Measurements from ENCODE around the gene GRIA3. TPM values are rescaled to one million over a fixed set of nuclear protein-coding genes. Genes with fewer than 3 reads are reported as not detected.

The GRIA3 gene
- total RNA-seq, 1 experiment from 2014 or later = not detected

GRCh38 chrX:123291623-123292022 is 107.5 kb downstream of the GRIA3 start:
- TF ChIP-seq SRF (IDR thresholded peaks at IDR 0.05; ENCODE audit: low read depth) = no peak
- TF ChIP-seq ZBTB33 (IDR thresholded peaks at IDR 0.05; ENCODE audit: extremely low read depth, insufficient replicate concordance, low read length) = no peak
- H3K9me2 ChIP-seq (ENCODE audit: insufficient read depth) = no peaks in the 10 kb centered on the region
- no peak overlapping the region for H3K27ac ChIP-seq (ENCODE audit: low read depth, low read length)
- H3K27me3 ChIP-seq (ENCODE audit: insufficient read depth, low read length) = no peaks in the 10 kb centered on the region
- intact Hi-C loops (cut with micrococcal nuclease) = no loop called here
- H3K9ac ChIP-seq (ENCODE audit: low read length) = no peak overlapping the region
- DNase-seq (ENCODE audit: low read depth, low spot score) (no peak), ATAC-seq (no peak)
- H3K9me3 ChIP-seq (ENCODE audit: control insufficient read depth in 1 of 2, insufficient read depth in 1 of 2, low read depth in 1 of 2, low read length in 2 of 2) = no peaks in the 10 kb centered on the region
- no peak overlapping the region for H3K4me2 ChIP-seq (ENCODE audit: low read length)
- H2AFZ ChIP-seq (ENCODE audit: low read depth, low read length, poor library complexity, severe bottlenecking) = no peak overlapping the region
- BruUV-seq (replicated peaks) = no TSS peak
- H4K20me1 ChIP-seq (ENCODE audit: insufficient read depth) = no peaks in the 10 kb centered on the region
- no peaks in the 10 kb centered on the region for H3K36me3 ChIP-seq (ENCODE audit: control insufficient read depth in 1 of 2, insufficient read depth in 2 of 2, low read length in 2 of 2)
- ChIA-PET RAD21 (ENCODE audit: low non-redundant PET in 1 of 2, low total read pairs in 2 of 2, uncharacterized antibody in 2 of 2, unreplicated experiment in 2 of 2) (no interaction called here), CTCF (no interaction called here), POLR2A (no interaction called here)
- no peaks in the 10 kb centered on the region for H3K79me2 ChIP-seq (ENCODE audit: insufficient read depth, low read length)
- no peak overlapping the region for H3K4me3 ChIP-seq (replicated peaks in 1 of 2; ENCODE audit: low read depth in 1 of 2, low read length in 2 of 2)
- no peaks in the 10 kb centered on the region for H3K4me1 ChIP-seq (ENCODE audit: control insufficient read depth in 1 of 2, insufficient read depth in 2 of 2, low read length in 2 of 2)

DNA sequence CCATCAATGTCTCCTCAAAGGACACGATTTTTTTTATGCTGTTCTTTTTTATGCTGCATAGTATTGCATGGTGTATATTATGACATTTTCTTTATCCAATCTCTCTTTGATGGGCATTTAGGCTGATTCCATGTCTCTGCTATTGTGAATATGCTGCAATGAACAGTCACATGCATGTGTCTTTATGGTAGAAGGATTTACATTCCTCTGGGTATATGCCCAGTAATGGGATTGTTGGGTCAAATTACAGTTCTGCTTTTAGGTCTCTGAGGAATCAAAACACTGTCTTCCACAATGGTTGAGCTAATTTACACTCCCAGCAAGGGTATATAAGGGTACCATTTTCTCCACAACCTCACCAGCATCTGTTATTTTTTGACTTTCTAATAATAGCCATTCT is 113.9 kb downstream of the GRIA3 start:
- Histone ChIP-seq H3K4me1 (ENCODE audit: control insufficient read depth in 1 of 2, insufficient read depth in 2 of 2, low read length in 2 of 2) (no peaks in the 10 kb centered on the region), H2AFZ (ENCODE audit: low read depth, low read length, poor library complexity, severe bottlenecking) (no peak overlapping the region), H3K27me3 (ENCODE audit: insufficient read depth, low read length) (no peaks in the 10 kb centered on the region), H3K9ac (ENCODE audit: low read length) (no peak overlapping the region), H3K9me2 (ENCODE audit: insufficient read depth) (no peaks in the 10 kb centered on the region), H3K79me2 (ENCODE audit: insufficient read depth, low read length) (no peaks in the 10 kb centered on the region), H3K4me2 (ENCODE audit: low read length) (no peak overlapping the region), H3K4me3 (replicated peaks in 1 of 2; ENCODE audit: low read depth in 1 of 2, low read length in 2 of 2) (no peak overlapping the region), H3K36me3 (ENCODE audit: control insufficient read depth in 1 of 2, insufficient read depth in 2 of 2, low read length in 2 of 2) (no peaks in the 10 kb centered on the region), H3K9me3 (ENCODE audit: control insufficient read depth in 1 of 2, insufficient read depth in 1 of 2, low read depth in 1 of 2, low read length in 2 of 2) (no peaks in the 10 kb centered on the region), H4K20me1 (ENCODE audit: insufficient read depth) (no peaks in the 10 kb centered on the region), H3K27ac (ENCODE audit: low read depth, low read length) (no peak overlapping the region)
- BruUV-seq (replicated peaks) = no TSS peak
- intact Hi-C loops (cut with micrococcal nuclease) = no loop called here
- TF ChIP-seq MAX (IDR thresholded peaks at IDR 0.05) (no peak), CEBPB (IDR thresholded peaks at IDR 0.05; ENCODE audit: low read depth) (no peak), EZH2phosphoT487 (IDR thresholded peaks at IDR 0.05; ENCODE audit: borderline replicate concordance) (no peak), ATF3 (IDR thresholded peaks at IDR 0.05) (no peak), EZH2 (IDR thresholded peaks at IDR 0.05) (no peak), YY1 (IDR thresholded peaks at IDR 0.05; ENCODE audit: extremely low read depth, insufficient replicate concordance, low read depth, low read length) (no peak)
- TF ChIP-seq, protein P1, sequence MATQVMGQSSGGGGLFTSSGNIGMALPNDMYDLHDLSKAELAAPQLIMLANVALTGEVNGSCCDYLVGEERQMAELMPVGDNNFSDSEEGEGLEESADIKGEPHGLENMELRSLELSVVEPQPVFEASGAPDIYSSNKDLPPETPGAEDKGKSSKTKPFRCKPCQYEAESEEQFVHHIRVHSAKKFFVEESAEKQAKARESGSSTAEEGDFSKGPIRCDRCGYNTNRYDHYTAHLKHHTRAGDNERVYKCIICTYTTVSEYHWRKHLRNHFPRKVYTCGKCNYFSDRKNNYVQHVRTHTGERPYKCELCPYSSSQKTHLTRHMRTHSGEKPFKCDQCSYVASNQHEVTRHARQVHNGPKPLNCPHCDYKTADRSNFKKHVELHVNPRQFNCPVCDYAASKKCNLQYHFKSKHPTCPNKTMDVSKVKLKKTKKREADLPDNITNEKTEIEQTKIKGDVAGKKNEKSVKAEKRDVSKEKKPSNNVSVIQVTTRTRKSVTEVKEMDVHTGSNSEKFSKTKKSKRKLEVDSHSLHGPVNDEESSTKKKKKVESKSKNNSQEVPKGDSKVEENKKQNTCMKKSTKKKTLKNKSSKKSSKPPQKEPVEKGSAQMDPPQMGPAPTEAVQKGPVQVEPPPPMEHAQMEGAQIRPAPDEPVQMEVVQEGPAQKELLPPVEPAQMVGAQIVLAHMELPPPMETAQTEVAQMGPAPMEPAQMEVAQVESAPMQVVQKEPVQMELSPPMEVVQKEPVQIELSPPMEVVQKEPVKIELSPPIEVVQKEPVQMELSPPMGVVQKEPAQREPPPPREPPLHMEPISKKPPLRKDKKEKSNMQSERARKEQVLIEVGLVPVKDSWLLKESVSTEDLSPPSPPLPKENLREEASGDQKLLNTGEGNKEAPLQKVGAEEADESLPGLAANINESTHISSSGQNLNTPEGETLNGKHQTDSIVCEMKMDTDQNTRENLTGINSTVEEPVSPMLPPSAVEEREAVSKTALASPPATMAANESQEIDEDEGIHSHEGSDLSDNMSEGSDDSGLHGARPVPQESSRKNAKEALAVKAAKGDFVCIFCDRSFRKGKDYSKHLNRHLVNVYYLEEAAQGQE (IDR thresholded peaks at IDR 0.05; ENCODE audit: low read depth) = no peak
- ATAC-seq = no peak
- DNase-seq (ENCODE audit: low read depth, low spot score) = no peak
- CTCF ChIA-PET = no interaction called here
- RAD21 ChIA-PET (ENCODE audit: low non-redundant PET in 1 of 2, low total read pairs in 2 of 2, uncharacterized antibody in 2 of 2, unreplicated experiment in 2 of 2) = no interaction called here
- POLR2A ChIA-PET = no interaction called here
